Right lung (tissue), 5 donors: Measurements from ENCODE around the gene CLDN18. TPM values are rescaled to one million over a fixed set of nuclear protein-coding genes. Genes with fewer than 3 reads are reported as not detected.

ENCODE experiments used
- polyA plus RNA-seq, 5 donors: library from polyadenylated mRNA; unstranded; fragments of 120-200 nt; gene quantifications; one replicate each; pipeline versions ENCODE4 v1.2.1 to v1.2.3, GENCODE V29; 2013; ENCODE audit warnings: inconsistent platforms in 1 of 5, low replicate concordance in 1 of 5; ENCODE audit not compliant: insufficient read length in 5 of 5, insufficient read depth in 1 of 5

Gene CLDN18
- polyA plus RNA-seq, 5 donors: 51.3 to 142 (median 59.9) TPM

Other genes starting within 250 kb of the CLDN18 start
- not detected for gene SOX14, start 245.8 kb upstream of the CLDN18 start, polyA plus RNA-seq
- gene DZIP1L, start 105.4 kb downstream of the CLDN18 start, polyA plus RNA-seq: 10 to 100 TPM; 16.1 to 21.8 (median 18.8) TPM
- under 1 TPM; 0.21 to 0.63 (median 0.37) TPM for gene A4GNT, start 122.2 kb downstream of the CLDN18 start, polyA plus RNA-seq
- 10 to 100 TPM; 17.5 to 23.6 (median 21.1) TPM for gene DBR1, start 164.8 kb downstream of the CLDN18 start, polyA plus RNA-seq
- 10 to 100 TPM; 37.2 to 59.3 (median 50.3) TPM for gene ARMC8, start 177.1 kb downstream of the CLDN18 start, polyA plus RNA-seq